Ascending aorta (tissue), 2 donors: Measurements from ENCODE around the gene TBX4. TPM values are rescaled to one million over a fixed set of nuclear protein-coding genes. Genes with fewer than 3 reads are reported as not detected.

ENCODE experiments used
- DNase-seq, 2 donors: peaks; one replicate each; pipeline ENCODE4 v3.0.0-alpha.2; 2019; ENCODE audit warnings: low spot score in 2 of 2
- H3K27ac ChIP-seq, 2 donors: fragments of 200-600 bp; sonication (generic); one replicate each; pipeline ENCODE4 v1.5.1; 2016 to 2017; ENCODE audit warnings: mild to moderate bottlenecking in 1 of 2
- H3K27me3 ChIP-seq: fragments of 200-600 bp; sonication (generic); one replicate; pipeline ENCODE4 v1.5.1; 2017
- H3K36me3 ChIP-seq, 2 donors: fragments of 200-600 bp; sonication (generic); one replicate each; pipeline ENCODE4 v1.5.1; 2016
- H3K4me1 ChIP-seq, 2 donors: fragments of 200-600 bp; sonication (generic); one replicate each; pipeline ENCODE4 v1.5.1; 2016 to 2017; ENCODE audit warnings: mild to moderate bottlenecking in 1 of 2
- H3K4me3 ChIP-seq, 2 donors: fragments of 200-600 bp; sonication (generic); one replicate each; pipeline ENCODE4 v1.5.1; 2016 to 2017; ENCODE audit warnings: mild to moderate bottlenecking in 1 of 2
- H3K9me3 ChIP-seq, 2 donors: fragments of 200-600 bp; sonication (generic); one replicate each; pipeline ENCODE4 v1.5.1; 2016
- intact Hi-C: fragments of 100-400 bp; cut with DNase I; formaldehyde crosslinking; loops from one replicate; pipeline ENCODE4 v1.15.1; 2023
- total RNA-seq: library from RNA; depleted of rRNA; stranded (reverse); fragments of >200 nt; gene quantifications from one replicate; pipeline ENCODE4 v1.1.0, GENCODE V29; 2016
- TF ChIP-seq, protein P1 (sequence below), 3 experiments: fragments of 200-600 bp in 2 of 3; fragments of 450-650 bp in 1 of 3; sonication (generic) in 2 of 3; IDR thresholded peaks; one replicate each; pipeline ENCODE4 v1.5.1; 2016 to 2019; ENCODE audit warnings: antibody characterized with exemption in 3 of 3, mild to moderate bottlenecking in 1 of 3, moderate library complexity in 1 of 3

The TBX4 gene
- total RNA-seq, 1 donor from 2014 or later = not detected

DNA sequence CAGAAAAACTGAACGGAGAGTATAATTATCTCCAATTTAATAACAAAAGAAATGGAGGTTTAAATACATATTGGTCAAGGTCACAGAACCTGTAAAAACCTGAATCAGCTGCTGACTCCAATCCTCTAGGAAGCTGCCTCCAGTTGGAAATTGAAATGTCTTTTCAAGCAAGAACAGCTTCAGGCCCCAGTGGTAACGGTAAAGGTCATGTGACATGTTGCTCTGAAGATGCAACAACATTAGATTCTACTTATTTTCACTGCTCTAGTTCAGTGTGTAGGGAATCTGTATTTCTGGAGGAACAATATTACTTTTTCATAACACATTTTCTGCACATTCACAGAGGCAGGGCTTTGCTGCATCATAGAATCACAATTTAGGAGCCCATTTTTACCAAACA, 58.8 kb downstream of the TBX4 start:
- TF ChIP-seq, protein P1, sequence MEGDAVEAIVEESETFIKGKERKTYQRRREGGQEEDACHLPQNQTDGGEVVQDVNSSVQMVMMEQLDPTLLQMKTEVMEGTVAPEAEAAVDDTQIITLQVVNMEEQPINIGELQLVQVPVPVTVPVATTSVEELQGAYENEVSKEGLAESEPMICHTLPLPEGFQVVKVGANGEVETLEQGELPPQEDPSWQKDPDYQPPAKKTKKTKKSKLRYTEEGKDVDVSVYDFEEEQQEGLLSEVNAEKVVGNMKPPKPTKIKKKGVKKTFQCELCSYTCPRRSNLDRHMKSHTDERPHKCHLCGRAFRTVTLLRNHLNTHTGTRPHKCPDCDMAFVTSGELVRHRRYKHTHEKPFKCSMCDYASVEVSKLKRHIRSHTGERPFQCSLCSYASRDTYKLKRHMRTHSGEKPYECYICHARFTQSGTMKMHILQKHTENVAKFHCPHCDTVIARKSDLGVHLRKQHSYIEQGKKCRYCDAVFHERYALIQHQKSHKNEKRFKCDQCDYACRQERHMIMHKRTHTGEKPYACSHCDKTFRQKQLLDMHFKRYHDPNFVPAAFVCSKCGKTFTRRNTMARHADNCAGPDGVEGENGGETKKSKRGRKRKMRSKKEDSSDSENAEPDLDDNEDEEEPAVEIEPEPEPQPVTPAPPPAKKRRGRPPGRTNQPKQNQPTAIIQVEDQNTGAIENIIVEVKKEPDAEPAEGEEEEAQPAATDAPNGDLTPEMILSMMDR (IDR thresholded peaks at IDR 0.05) = no peak
- Histone ChIP-seq H3K4me3 (no peak overlapping the region), H3K27me3 (no peaks in the 10 kb centered on the region), H3K4me1 (no peaks in the 10 kb centered on the region), H3K9me3 (no peaks in the 10 kb centered on the region), H3K27ac (no peak overlapping the region), H3K36me3 (no peaks in the 10 kb centered on the region)
- intact Hi-C loops = no loop called here
- DNase-seq = no peak

DNA sequence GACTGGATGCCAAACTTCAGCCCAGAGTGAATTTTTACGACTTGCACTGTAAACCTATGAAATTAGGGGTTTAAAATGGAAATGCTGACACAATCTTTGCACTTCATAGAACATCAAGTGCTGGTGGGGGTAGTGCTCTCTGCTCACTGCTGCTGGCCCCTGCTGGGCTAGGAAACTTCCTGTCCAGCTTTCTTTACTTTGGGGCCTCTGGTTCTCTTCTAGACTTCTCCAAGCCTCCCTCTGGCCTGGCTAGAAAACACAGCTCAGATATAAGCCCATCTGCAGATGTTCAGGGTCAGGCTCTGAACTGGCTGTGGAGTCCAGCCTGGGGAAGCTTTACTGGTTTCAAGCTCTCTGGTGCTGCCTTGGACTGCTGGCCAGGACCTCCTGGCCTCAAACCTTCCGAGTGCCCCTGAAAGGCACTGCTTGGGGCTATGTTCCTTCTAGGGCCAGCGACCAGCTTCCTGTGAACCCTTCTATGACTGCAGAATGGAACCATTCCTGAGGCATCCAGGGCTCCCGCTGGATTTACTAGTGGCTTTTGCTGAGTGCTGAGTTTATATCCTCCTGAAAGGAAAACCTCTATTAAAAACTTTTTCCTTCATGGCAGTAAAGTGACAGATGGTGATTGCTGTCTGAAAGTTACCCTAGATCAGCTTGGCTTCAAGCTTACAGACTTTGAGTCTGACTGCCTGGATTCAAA, 59.4 kb downstream of the TBX4 start:
- no peak for DNase-seq
- no peaks in the 10 kb centered on the region for H3K9me3 ChIP-seq
- intact Hi-C loops = no loop called here
- H3K4me3 ChIP-seq = no peak overlapping the region
- H3K27ac ChIP-seq = no peak overlapping the region
- no peaks in the 10 kb centered on the region for H3K27me3 ChIP-seq
- H3K4me1 ChIP-seq = no peaks in the 10 kb centered on the region
- no peaks in the 10 kb centered on the region for H3K36me3 ChIP-seq
- TF ChIP-seq, protein P1 (IDR thresholded peaks at IDR 0.05) = no peak

DNA sequence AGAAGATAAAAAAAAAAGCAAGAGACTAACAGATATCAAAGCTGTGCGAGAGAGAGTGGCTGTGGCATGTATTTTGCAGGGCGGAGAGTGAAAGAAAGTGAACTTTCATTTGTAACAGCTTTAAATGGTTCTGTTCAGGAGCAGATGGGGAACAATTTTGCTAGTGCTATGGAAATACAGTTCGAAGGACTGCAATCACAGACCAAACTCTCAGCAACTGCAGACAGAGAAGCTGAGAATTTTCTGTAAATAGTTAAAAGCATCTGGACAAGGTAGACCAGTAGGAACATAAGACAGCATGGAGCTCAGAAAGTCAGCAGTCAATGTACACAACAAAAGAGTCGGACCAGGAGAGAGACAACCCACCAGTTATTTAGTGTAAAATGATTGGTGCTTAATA, 62.3 kb downstream of the TBX4 start:
- TF ChIP-seq, protein P1 (IDR thresholded peaks at IDR 0.05) = no peak
- Histone ChIP-seq H3K4me1 (no peaks in the 10 kb centered on the region), H3K27ac (no peak overlapping the region), H3K27me3 (no peaks in the 10 kb centered on the region), H3K9me3 (no peaks in the 10 kb centered on the region), H3K36me3 (no peaks in the 10 kb centered on the region), H3K4me3 (no peak overlapping the region)
- no peak for DNase-seq
- intact Hi-C loops = no loop called here

DNA sequence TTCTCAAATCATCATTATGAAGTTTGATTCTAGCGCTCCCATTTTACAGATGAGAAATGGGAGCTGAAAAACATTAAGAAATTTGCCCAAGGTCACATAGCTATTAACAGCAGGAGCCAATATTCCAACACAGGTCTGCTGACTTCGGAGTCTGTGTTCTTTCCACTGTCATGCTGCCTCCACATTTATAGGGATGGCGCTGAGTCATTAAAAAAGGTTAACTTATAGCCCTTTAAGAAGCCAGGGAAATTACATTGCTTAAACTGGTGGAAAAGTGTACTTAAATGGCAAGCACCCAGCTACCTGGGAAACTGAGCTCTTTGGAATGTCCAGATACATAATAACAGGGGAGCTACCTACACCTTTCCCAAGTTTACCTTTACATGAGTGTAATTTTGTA, 65.0 kb downstream of the TBX4 start:
- H3K4me3 ChIP-seq = no peak overlapping the region

DNA sequence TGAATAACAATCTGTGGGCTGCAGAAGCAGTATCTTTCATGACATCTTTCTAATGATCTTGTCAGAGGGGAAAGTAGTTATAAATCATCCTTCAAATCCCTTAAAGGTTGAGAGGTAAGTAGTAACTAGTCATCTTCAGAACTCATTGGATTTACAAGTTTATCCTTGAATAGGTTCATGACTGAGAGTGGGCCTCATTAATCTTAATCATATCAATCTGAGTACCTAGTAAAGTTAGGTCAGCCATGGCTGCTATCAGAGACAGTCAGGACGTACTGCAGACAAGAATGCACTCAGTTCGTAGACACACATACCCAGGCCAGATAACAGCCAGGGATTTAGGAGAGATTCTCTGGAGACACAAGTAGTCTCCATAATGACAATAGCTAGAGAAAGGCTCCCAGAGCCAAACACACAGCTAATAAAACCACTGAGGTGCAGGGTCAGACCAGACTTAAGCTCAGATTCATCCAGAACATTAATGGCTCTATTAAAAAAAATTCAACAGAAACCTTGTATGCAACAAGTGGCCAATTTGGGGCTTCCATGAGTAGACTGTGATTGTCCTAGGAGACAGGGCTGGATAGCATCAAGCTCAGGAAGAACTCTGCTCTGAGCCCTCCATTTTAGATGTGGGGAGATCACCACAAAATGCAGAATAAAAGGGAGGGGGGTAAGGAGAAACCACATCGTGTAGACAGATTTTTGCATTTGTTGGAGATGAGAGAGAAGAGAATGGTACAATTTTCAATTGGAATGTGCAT, 65.8 kb downstream of the TBX4 start:
- Histone ChIP-seq H3K36me3 (no peaks in the 10 kb centered on the region), H3K9me3 (no peaks in the 10 kb centered on the region), H3K4me3 (no peak overlapping the region), H3K27me3 (no peaks in the 10 kb centered on the region), H3K4me1 (no peaks in the 10 kb centered on the region), H3K27ac (no peak overlapping the region)
- DNase-seq = no peak
- intact Hi-C loops = no loop called here
- TF ChIP-seq, protein P1 (IDR thresholded peaks at IDR 0.05) = no peak

More for the DNA sequence above, 65.0 kb downstream of the TBX4 start:
- H3K4me1 ChIP-seq = no peaks in the 10 kb centered on the region
- intact Hi-C loops = no loop called here
- H3K36me3 ChIP-seq = no peaks in the 10 kb centered on the region
- no peak for DNase-seq
- H3K27me3 ChIP-seq = no peaks in the 10 kb centered on the region
- TF ChIP-seq, protein P1 (IDR thresholded peaks at IDR 0.05) = no peak
- no peak overlapping the region for H3K27ac ChIP-seq
- no peaks in the 10 kb centered on the region for H3K9me3 ChIP-seq
